COR-L47 (cell line): ENCODE results near the gene SERTAD1.
"Not testable (repeated sequence)": the region's sequence is repeated elsewhere in the genome, so short reads cannot be mapped to it uniquely, and the experiment has no call there.

Source experiments
- DNase-seq: peaks from one replicate; lab custom pipeline; 2025; lab: John Stamatoyannopoulos, UW

SERTAD1 gene

DNA sequence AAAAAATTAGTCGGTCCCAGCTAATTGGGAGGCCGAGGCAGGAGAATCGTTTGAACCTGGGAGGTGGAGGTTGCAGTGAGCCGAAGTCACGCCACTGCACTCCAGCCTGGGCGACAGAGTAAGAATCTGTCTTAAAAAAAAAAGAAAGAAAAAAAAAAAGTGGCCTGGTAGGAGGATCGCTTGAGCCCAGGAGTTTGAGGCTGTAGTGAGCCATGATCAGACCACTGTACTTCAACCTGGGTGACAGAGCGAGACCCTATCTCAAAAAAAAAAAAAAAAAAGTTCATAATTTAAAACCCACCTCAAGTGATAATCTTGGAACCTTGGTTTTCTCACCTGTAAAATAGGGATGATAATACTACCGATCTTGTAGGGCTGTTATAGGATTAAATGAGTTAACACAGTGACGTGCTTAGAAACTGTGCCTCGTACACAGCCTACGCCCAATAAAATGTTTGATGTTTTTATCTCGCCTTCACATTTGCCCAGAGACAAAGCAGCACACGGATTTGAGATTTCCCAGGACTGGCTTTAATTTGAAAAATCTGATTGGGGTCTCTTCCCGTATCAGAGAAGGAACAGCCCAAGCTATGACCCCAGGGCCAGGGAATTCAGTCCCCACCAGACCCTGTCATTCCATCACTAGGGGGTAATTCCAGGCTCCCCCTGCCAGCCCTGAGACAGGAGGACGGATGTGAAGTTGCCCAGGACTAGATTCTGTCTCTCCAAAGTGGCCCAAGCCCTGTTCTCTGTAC lies 3.6 kb downstream of the SERTAD1 start:
- no peak for DNase-seq

DNA sequence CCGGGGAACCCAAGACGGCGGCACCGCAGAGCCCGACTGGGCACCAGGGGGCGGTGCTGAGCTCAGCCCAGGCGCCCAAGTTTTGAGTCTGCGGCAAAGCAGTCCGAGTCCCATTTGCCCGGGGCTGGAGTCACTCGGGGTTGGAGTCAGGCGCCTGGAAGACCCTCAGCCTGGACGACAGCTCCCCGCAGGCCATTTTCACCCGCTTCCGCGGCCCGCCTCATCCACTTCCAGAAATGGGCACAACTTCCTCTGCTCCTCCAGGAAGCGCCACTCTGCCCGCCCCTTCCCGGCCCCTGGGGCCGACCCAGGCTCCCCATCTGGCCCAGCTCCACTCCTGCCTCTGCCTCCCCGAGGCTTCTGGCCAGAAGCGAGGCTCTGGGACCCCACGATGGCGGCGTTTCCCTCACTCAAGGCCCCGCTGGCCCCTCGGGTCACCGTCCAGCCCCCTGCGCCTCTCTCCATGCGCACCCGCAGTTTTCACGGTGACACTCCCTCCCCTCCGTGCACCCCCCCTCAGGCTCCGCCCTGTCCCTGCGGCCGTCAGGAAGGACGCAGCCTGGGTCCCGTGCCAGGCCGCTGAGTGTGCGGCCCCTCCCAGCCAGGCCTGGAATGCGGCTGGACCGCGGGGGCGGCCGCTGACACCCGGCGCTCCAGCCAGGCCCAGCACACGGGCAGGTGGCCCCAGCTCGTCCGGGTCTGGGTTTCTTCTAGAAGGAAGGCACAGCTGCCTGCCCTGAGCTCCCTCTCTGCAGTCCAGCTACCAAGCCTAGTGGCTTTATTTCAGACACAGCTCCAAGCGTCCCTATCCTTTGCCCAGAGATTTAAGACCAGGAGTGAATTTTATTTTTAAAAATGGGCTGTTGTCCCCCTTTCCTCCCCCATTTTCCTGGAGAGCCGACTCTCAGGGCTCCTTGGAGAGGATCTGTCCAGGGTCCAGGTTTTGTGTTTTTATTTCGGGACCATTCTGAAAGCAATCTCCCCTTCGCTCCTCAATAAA lies 4.7 kb downstream of the SERTAD1 start:
- peak; percentile 56 for DNase-seq

GRCh38 chr19:40420451-40420765 lies 5.4 kb downstream of the SERTAD1 start:
- no peak for DNase-seq

GRCh38 chr19:40419780-40420179 lies 6.0 kb downstream of the SERTAD1 start:
- DNase-seq: no peak

- no peak for DNase-seq
Measured at GRCh38 chr19:40419066-40419612, 6.7 kb downstream of the SERTAD1 start.

- no peak for DNase-seq
Measured at GRCh38 chr19:40418040-40418439, 7.8 kb downstream of the SERTAD1 start.

GRCh38 chr19:40417643-40417981 lies 8.2 kb downstream of the SERTAD1 start:
- no peak for DNase-seq

GRCh38 chr19:40416918-40417642 lies 8.7 kb downstream of the SERTAD1 start:
- no peak for DNase-seq

DNA sequence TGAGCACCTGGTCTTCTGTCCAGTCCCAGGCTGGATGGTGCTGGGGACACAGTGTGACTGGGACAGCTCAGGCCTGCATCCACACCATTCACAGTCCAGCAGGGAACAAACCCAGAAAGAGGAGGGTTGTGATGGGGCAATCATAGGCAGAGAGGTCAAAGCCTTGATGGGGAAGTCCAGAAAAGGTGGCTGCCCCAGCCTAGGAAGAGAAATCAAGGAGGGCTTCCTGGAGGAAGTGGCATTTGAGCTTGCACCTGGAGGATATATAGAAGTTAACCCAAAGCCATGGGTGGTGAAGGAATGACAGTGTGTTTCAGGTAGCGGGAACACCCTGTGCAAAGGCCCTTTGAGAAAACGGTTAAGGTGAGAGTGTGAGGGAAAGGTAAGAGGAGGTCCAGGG lies 10.0 kb downstream of the SERTAD1 start:
- DNase-seq: no peak

GRCh38 chr19:40414542-40415535 lies 11.0 kb downstream of the SERTAD1 start:
- no peak for DNase-seq

DNA sequence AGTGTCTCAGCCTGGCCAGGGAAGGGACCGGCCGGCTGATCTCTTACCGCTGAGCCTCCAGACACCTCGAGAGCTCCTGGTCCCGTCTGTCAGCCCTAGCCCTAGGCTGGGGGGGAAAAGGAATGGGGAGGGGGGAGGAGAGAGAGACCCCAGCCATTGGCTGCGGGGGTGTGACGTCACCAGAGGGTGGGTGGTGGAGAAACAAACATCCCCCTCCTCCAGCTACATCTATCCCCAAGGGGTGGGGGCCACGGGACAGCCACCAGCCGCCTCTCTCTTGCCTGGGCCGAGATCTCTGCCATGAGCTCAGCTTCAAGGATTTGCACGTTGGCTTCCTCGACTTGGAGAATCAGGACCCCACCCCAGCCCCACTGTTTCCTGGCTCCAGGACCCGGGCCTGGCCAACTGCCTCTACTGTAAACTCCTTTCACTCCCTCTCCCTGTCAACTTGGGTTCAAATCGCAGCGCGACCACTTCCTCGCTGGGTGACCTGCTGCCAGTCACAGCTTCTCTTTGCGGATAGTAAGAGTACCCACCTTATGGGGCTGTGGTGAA lies 12.4 kb downstream of the SERTAD1 start, which contains the start of gene PRX:
TSS of gene PRX (minus strand) at position 88 of the 555 bp plus-strand sequence. CDS start 5,446 bp downstream, outside the sequence.
- DNase-seq: no peak

- DNase-seq: no peak
Measured at GRCh38 chr19:40412866-40413265, 12.9 kb downstream of the SERTAD1 start.

GRCh38 chr19:40411958-40412499 lies 13.8 kb downstream of the SERTAD1 start:
- DNase-seq: no peak

DNA sequence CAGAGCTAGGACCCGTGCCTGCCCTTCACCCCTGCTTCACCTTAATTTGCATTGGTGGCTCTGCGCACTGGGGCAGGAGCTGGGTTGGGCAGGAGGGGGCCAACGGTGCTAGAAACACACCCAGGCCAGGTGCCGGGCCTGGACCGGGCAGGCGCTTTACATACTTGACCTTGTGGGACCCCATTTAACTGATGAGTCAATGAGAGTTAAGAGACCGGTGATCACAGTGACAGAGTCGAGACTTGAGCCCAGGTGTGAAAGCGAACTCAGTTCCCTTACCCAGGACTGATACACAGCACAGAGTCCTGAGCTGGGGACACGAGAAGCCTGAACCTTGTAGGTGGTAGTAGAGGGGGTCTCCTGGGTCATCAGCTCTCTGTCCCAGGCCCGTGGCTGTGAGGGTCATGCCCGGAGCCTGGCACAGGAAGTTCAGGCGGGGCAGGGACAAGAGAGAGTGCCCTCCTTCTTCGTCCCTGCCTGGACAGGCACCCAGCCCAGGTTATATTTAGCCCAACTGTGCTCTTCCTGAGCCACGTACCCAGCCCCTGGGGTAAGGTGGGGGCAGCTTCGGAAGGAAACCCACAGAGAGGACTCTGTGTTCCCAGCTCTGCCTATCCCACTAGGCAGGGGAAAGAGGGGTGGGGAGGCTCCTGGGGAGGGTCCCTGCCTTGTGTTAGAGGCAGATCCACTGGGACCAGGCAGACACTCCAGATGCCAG lies 14.5 kb downstream of the SERTAD1 start:
- no peak for DNase-seq

DNA sequence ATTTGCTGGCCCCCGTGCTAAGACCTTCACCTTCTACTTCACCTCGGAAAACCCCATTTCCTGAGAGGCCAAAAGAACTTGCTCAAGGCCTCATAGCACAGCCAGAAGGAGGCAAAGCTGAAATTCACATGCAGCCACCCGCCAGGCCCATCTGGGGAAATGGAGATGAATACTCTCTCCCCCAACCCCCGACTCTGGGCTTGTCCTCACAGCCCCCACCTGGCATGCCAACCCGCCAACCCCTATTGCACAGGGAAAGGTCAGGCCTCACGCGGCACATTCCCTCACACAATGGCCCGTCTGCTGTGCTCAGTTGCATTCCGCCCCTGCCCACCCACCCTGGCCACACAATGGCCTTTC lies 15.8 kb downstream of the SERTAD1 start:
- no peak for DNase-seq

DNA sequence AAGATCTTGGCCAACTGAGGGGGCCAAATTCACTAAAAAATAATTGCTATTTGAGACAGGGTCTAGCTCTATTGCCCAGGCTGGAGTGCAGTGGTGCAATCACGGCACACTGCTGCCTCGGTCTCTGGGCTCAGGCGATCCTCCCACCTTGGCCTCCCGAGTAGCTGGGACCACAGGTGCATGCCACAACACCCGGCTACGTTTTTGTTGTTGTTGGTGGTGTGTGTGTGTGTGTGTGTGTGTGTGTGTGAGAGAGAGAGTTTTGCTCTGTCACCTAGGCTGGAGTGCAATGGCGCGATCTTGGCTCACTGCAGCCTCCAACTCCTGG lies 17.2 kb downstream of the SERTAD1 start:
- not testable (repeated sequence) for DNase-seq

DNA sequence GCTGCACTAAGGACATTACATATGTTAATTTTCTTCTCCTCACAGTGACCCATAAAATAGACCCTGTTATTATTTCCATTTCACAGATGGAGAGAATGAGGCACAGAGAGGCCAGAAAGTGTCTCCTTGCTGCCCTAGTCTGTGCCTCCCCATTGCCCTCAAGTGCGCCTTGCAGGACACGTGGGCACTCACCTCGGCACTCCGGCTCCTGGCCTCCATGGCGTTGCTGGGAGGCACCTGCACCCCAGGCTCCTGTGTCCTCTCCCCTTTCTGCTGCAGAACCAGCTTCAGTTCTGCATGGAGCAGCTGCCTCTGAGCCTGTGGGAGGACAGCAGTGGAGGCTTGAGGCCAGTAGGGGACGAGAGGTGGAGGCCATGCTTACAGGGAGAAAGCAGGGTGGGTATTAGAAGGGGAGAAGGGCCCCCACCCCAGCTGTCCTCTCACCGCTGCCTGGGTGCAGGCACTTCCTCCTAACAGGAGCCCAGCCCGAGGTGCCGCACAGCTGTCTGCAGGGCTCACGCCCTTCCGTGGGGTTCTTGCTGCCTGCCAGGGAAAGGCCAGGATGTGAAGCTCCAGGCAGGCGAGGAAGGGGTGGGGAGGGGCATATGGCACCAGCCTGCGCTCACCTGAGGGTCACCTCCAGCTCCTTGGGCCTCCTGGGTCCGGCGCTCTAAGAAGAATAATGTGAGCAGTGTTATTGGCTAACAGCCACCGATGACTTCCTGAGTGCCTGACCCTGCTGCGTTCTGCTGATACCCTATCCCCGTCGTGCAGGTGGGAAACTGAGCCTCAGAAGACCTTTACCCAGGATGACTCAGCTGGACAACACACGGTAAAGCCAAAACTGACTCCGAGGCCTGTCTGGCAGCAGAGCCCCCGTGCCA lies 17.8 kb downstream of the SERTAD1 start:
- no peak for DNase-seq

DNA sequence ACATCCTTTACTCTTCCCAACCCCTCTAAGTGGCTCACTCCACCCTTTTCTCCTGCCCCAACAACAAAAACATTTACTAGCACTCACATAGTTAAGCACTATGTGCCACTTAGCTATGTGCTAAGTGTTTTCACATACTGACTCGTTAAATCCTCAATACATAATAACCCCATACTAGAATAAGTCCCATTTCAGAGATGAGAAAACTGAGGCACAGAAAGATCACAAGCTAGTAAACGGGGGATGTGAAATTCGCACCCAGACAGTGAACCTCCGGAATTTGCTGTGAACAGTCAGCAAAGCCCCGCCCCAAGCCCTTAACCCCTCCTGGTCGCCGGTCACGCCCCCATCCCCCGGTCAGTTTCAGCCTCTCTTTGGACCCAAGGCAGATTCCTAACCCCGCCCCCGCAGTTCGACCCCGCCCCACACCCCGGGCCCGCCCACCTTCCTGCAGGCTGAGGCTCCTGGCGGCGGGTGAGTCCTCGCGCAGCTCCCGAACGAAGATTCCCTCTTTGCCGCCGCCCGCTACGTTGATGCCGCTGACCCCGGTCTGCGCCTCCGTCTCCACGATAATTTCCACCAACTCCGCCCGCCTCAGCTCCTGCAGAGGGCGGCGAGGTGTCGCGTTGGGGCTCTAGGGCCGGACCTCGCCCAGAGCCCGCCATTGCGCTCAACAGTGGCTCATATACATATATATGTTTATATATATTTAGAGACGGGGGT lies 22.4 kb downstream of the SERTAD1 start:
- no peak for DNase-seq
